Ovary (tissue), 3 donors: ENCODE data around the gene KRTAP5-1.
"Not testable (repeated sequence)": the region's sequence is repeated elsewhere in the genome, so short reads cannot be mapped to it uniquely, and the experiment has no call there.

ENCODE experiments used
- CTCF ChIP-seq, 3 donors: fragments of 450-650 bp in 2 of 3; fragments of 200-600 bp in 1 of 3; IDR thresholded peaks; one replicate each; pipeline versions ENCODE4 v1.5.1 to v1.8.0; 2016 to 2022; ENCODE audit warnings: antibody characterized with exemption in 3 of 3, mild to moderate bottlenecking in 1 of 3
- EP300 ChIP-seq: sonication (generic); formaldehyde crosslinking; IDR thresholded peaks from one replicate; pipeline ENCODE4 v1.6.1; 2017; ENCODE audit warnings: antibody characterized with exemption
- POLR2A ChIP-seq: fragments of 450-650 bp; IDR thresholded peaks from one replicate; pipeline ENCODE4 v1.6.1; 2017; ENCODE audit warnings: antibody characterized with exemption, mild to moderate bottlenecking, moderate library complexity
- donor health status: DM: no; HTN: no; CAD: no.

GRCh38 chr11:1589191-1589963 lies 4.3 kb upstream of the KRTAP5-1 start:
- not testable (repeated sequence) for TF ChIP-seq CTCF (IDR thresholded peaks at IDR 0.05); POLR2A; EP300
